WTC11 (cell line): ENCODE results near the gene RACK1. TPM values are rescaled to one million over a fixed set of nuclear protein-coding genes. Genes with fewer than 3 reads are reported as not detected.
"Not testable (repeated sequence)": the region's sequence is repeated elsewhere in the genome, so short reads cannot be mapped to it uniquely, and the experiment has no call there.

Source experiments
- ATAC-seq: fragments of 200-7000 bp; cut with Tn5 transposase; 2 replicates; pipeline ENCODE4 v1.10.0; 2021; ENCODE audit warnings: mild to moderate bottlenecking, moderate library complexity
- CTCF ChIA-PET: fragments of 300-600 bp; sonication (Branson Sonifier 250); formaldehyde crosslinking; loops from one replicate; lab custom pipeline; 2021; ENCODE audit warnings: antibody characterized with exemption; lab: Charles Lee
- POLR2A ChIA-PET: fragments of 350-600 bp; sonication (Branson Sonifier 250); formaldehyde crosslinking; loops from one replicate; lab custom pipeline; 2021; ENCODE audit warnings: antibody characterized with exemption; lab: Charles Lee
- DNase-seq: peaks from one replicate; pipeline ENCODE4 v3.0.0; 2021; ENCODE audit warnings: low spot score
- H3K27ac Mint-ChIP-seq: 2 replicates; pipeline ENCODE4 v1.8.0; 2021; ENCODE audit warnings: mixed read lengths
- H3K27me3 Mint-ChIP-seq: 2 replicates; pipeline ENCODE4 v1.8.0; 2021; ENCODE audit warnings: low read depth, mild to moderate bottlenecking, moderate library complexity, mixed read lengths
- H3K36me3 Mint-ChIP-seq: 2 replicates; pipeline ENCODE4 v1.8.0; 2021; ENCODE audit warnings: mixed read lengths
- H3K4me1 Mint-ChIP-seq: 2 replicates; pipeline ENCODE4 v1.8.0; 2022; ENCODE audit warnings: mixed read lengths
- H3K4me3 Mint-ChIP-seq: 2 replicates; pipeline ENCODE4 v1.8.0; 2021; ENCODE audit warnings: mild to moderate bottlenecking, moderate library complexity, mixed read lengths
- H3K9me3 Mint-ChIP-seq: 2 replicates; pipeline ENCODE4 v1.8.0; 2021; ENCODE audit warnings: mixed read lengths
- ATF2 ChIP-seq: sonication (generic); formaldehyde crosslinking; IDR thresholded peaks from 2 replicates; pipeline ENCODE4 v1.8.1; 2022; ENCODE audit warnings: low read depth, missing genetic modification reagents, borderline replicate concordance
- ATF6 ChIP-seq: sonication (generic); formaldehyde crosslinking; IDR thresholded peaks from 2 replicates; pipeline ENCODE4 v1.8.1; 2023; ENCODE audit warnings: mild to moderate bottlenecking, missing genetic modification reagents
- CTCF ChIP-seq: fragments of 200-600 bp; IDR thresholded peaks from 2 replicates; pipeline ENCODE4 v1.8.0; 2022; ENCODE audit warnings: antibody characterized with exemption
- E2F5 ChIP-seq: sonication (generic); formaldehyde crosslinking; IDR thresholded peaks from 2 replicates; pipeline ENCODE4 v1.8.1; 2022; ENCODE audit warnings: mild to moderate bottlenecking, moderate library complexity, missing genetic modification reagents
- FOXP4 ChIP-seq: sonication (generic); formaldehyde crosslinking; IDR thresholded peaks from 2 replicates; pipeline ENCODE4 v1.8.0; 2022; ENCODE audit warnings: mild to moderate bottlenecking, missing genetic modification reagents
- IRF2 ChIP-seq: sonication (generic); formaldehyde crosslinking; IDR thresholded peaks from 2 replicates; pipeline ENCODE4 v1.8.0; 2022; ENCODE audit warnings: low read depth, missing genetic modification reagents, borderline replicate concordance
- MAX ChIP-seq: sonication (generic); formaldehyde crosslinking; IDR thresholded peaks from 2 replicates; pipeline ENCODE4 v1.8.0; 2022; ENCODE audit warnings: mild to moderate bottlenecking, missing genetic modification reagents
- STAT6 ChIP-seq: sonication (generic); formaldehyde crosslinking; conservative IDR thresholded peaks from 2 replicates; pipeline ENCODE4 v1.8.1; 2023; ENCODE audit warnings: mild to moderate bottlenecking, low read depth, missing genetic modification reagents, moderate library complexity
- TEAD1 ChIP-seq: sonication (generic); formaldehyde crosslinking; IDR thresholded peaks from 2 replicates; pipeline ENCODE4 v1.8.0; 2022; ENCODE audit warnings: mild to moderate bottlenecking, missing genetic modification reagents
- TEAD4 ChIP-seq: sonication (generic); formaldehyde crosslinking; IDR thresholded peaks from 2 replicates; pipeline ENCODE4 v1.8.0; 2022; ENCODE audit warnings: mild to moderate bottlenecking, missing genetic modification reagents
- TP53 ChIP-seq: sonication (generic); formaldehyde crosslinking; IDR thresholded peaks from 2 replicates; pipeline ENCODE4 v1.8.1; 2023; ENCODE audit warnings: mild to moderate bottlenecking, missing genetic modification reagents
- total RNA-seq: library from RNA; stranded (reverse); gene quantifications from 3 replicates; pipeline ENCODE4 v1.2.3, GENCODE V29; 2021

The RACK1 gene
- total RNA-seq, 1 experiment from 2014 or later: 2,360 TPM

- TF ChIP-seq ATF2: no peak
Measured at GRCh38 chr5:181283347-181283746, 39.6 kb upstream of the RACK1 start (continued).

GRCh38 chr5:181282874-181283273, 39.2 kb upstream of the RACK1 start:
- DNase-seq: no peak
- H3K27ac Mint-ChIP-seq: no peak overlapping the region
- no peak overlapping the region for H3K4me3 Mint-ChIP-seq
- H3K27me3 Mint-ChIP-seq: peaks cover under 1% of the 10 kb centered on the region; the same call in 1 of the 2 replicates
- POLR2A ChIA-PET: no interaction called here
- no peak for ATAC-seq
- CTCF ChIA-PET: no interaction called here
- peaks cover 10% of the 10 kb centered on the region for H3K4me1 Mint-ChIP-seq
- H3K9me3 Mint-ChIP-seq: no peaks in the 10 kb centered on the region
- H3K36me3 Mint-ChIP-seq: peaks cover 29% of the 10 kb centered on the region
- TF ChIP-seq CTCF (no peak), STAT6 (CRISPR knock-in tag) (no peak), IRF2 (no peak), E2F5 (CRISPR knock-in tag) (no peak), TEAD1 (CRISPR knock-in tag) (no peak), MAX (CRISPR knock-in tag) (no peak)

GRCh38 chr5:181282415-181282814, 38.7 kb upstream of the RACK1 start:
- ChIA-PET POLR2A (interaction anchor here (2.3 kb wide), 1 partner anchor 21 kb away, joined by 12 read pairs; the partner anchor contains the start of gene TRIM52), CTCF (interaction anchor here (1.2 kb wide), 1 partner anchor 9 kb away, joined by 5 read pairs; no protein-coding TSS in a partner anchor)
- H3K27me3 Mint-ChIP-seq, DNase-seq, H3K4me3 Mint-ChIP-seq, H3K27ac Mint-ChIP-seq, H3K9me3 Mint-ChIP-seq, ATAC-seq: not testable (repeated sequence)
- H3K4me1 Mint-ChIP-seq: peaks cover 10% of the 10 kb centered on the region
- H3K36me3 Mint-ChIP-seq: peaks cover 24% of the 10 kb centered on the region

- Mint-ChIP-seq H3K4me3 (no peak overlapping the region), H3K27me3 (peaks cover 7% of the 10 kb centered on the region), H3K4me1 (peaks cover 10% of the 10 kb centered on the region), H3K9me3 (no peaks in the 10 kb centered on the region), H3K36me3 (peaks cover 20% of the 10 kb centered on the region), H3K27ac (peak overlapping the region; percentile 95)
- ChIA-PET CTCF (interaction anchor here (0.7 to 1.2 kb wide), 3 partner anchors 9 to 194 kb away, joined by 3 to 5 read pairs (median 4); no protein-coding TSS in a partner anchor), POLR2A (interaction anchor here (2.3 kb wide), 1 partner anchor 21 kb away, joined by 12 read pairs; the partner anchor contains the start of gene TRIM52)
- ATAC-seq (peak; percentile 36), DNase-seq (no peak)
- TF ChIP-seq TP53 (CRISPR knock-in tag) (0 out of 2 replicates have a peak, but pooled peaks have one; percentile 5), FOXP4 (no peak), ATF6 (CRISPR knock-in tag) (no peak), TEAD4 (CRISPR knock-in tag) (no peak)
Measured at GRCh38 chr5:181281984-181282316, 38.2 kb upstream of the RACK1 start.
